Activated T-cell treated with anti-CD3 and anti-CD28 coated beads, Interleukin-2, amount 50 U/mL, for 48 hours (primary cell): ENCODE measurements around the gene NR0B2.
"Not testable (repeated sequence)": the region's sequence is repeated elsewhere in the genome, so short reads cannot be mapped to it uniquely, and the experiment has no call there.

ENCODE experiments used
- DNase-seq, 2 experiments: peaks; one replicate each; pipeline ENCODE4 v3.0.0-alpha.2; 2020

Gene NR0B2, protein sequence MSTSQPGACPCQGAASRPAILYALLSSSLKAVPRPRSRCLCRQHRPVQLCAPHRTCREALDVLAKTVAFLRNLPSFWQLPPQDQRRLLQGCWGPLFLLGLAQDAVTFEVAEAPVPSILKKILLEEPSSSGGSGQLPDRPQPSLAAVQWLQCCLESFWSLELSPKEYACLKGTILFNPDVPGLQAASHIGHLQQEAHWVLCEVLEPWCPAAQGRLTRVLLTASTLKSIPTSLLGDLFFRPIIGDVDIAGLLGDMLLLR

DNA sequence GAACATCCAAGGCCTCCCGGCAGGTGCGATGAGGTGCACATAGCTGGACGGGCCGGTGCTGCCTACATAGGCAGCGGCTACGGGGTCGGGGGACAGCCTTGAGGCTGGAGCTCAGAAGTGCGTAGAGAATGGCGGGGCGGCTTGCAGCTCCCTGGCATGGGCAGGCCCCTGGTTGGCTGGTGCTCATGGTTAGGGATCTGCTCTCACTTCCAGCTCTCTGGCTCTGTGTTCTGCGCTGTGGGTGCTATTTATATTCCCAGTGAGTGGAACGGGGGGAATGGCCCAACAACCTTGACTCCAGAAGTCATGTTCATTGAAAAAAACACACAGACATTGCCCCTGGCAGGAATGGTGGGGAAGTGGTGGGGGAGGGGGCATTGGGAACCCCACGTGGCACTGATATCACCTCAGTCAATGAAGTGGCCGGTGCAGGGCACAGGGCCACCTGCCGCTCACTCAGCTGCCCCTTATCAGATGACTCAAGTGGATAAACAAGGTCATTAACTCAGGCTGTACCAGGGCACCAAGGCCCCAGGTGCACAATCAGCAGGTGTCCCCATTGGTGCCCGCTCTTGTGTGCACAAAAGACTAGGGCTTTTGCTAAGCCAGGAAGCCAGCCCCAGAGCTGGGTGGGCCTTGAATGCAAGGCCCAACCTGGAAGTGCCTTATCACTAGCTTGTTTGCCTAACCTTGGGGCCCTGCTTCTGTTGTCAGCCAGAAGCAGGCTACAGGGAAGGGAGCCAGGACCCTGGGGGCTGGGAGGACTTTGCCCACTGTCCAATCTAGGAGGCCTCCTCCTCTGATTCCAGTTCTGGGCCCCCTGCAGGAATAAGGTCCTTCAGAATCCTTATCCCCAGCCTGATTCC is at the start of gene NR0B2:
NR0B2 (minus strand) TSS at position 222 of the 866 bp plus-strand sequence; CDS start at position 187, 35 bp downstream.
- DNase-seq = no peak

GRCh38 chr1:26961826-26962225 is 48.1 kb upstream of the NR0B2 start:
- no peak for DNase-seq

- DNase-seq = no peak
Observed at GRCh38 chr1:26960625-26960966, 46.8 kb upstream of the NR0B2 start.

DNA sequence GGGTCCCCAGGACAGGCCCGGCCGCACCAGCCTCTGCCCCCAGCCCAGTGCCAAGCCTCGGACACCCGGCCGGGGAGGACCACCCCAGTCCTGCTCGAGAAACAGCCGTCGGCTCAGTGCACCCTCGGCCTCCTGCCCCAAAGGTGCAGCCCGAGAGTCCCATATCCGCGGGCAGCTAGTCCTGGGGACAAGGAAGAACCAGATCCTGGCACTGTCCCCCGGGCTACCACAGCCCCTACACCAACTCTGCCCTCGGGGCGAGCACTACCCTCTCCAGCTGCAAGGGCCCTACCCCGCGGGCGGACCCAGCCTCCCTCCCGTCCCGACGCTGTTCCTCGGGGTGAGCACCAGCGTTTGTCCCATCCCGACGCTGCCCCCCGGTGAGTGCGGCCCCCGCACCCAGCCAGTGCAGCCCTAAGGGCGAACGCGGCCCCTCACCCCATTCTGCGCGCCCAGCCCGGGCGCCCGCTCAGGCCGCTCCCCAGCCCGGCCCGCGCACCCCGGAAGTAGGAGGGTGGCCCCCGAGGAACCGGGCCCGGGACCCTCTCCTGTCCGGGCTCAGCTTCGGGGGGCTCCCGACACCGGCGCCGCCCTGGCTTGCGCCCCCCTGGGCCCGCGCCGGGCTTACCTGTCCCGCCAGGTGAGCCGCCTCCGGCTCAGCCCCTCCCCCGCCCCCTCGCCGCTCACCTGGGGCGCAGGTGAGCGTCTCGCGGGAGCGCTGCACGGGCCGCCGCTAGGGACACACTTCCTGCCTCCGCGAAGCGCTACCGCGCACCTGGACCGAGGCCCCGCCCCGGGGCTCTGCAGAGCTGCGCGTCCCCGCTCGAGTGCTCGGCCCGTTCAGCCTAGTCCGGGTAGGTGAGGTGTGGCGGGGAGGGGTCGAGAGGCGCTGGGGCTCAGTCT is 46.2 kb upstream of the NR0B2 start, which contains the start of gene KDF1:
KDF1 (minus strand) TSS at position 747 of the 903 bp plus-strand sequence. CDS start 8,088 bp downstream, outside the sequence.
- DNase-seq = peak in 1 of 2 experiments; percentile 52

GRCh38 chr1:26959270-26959669 is 45.5 kb upstream of the NR0B2 start:
- no peak for DNase-seq

DNA sequence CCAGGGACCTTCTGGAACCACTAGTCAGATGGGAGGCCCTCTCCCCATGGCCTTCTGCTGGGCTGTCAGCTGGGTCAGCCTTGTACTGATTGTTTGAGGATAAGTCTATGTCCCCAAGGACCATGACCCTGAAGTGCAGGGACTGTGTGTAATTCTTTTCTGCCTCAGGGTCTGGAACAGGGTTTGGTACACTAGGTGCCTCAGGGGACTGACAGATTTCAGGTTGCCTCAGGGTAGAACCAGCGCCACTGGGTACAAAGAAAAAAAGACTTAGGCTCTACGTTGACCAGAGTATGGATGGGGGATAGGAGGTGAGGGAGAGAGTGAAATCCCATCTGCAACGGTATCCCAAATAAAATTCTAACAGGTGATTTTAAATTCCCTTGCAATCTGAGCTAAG is 43.5 kb upstream of the NR0B2 start:
- no peak for DNase-seq

- no peak for DNase-seq
Observed at GRCh38 chr1:26956321-26956720, 42.5 kb upstream of the NR0B2 start.

DNA sequence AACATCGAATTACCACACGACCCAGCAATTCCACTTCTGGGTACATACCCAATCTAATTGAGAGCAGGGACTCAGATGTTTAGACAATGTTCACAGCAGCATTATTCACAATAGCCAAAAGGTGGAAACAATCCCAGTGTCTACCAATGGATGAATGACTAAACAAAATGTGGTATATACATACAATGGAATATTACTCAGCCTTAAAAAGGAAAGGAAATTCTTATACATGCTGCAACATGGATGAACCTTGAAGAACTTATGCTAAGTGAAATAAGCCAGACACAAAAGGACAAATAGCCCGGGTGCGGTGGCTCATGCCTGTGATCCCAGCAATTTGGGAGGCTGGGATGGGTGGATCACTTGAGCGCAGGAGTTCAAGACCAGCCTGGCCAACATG is 39.6 kb upstream of the NR0B2 start:
- DNase-seq = no peak

DNA sequence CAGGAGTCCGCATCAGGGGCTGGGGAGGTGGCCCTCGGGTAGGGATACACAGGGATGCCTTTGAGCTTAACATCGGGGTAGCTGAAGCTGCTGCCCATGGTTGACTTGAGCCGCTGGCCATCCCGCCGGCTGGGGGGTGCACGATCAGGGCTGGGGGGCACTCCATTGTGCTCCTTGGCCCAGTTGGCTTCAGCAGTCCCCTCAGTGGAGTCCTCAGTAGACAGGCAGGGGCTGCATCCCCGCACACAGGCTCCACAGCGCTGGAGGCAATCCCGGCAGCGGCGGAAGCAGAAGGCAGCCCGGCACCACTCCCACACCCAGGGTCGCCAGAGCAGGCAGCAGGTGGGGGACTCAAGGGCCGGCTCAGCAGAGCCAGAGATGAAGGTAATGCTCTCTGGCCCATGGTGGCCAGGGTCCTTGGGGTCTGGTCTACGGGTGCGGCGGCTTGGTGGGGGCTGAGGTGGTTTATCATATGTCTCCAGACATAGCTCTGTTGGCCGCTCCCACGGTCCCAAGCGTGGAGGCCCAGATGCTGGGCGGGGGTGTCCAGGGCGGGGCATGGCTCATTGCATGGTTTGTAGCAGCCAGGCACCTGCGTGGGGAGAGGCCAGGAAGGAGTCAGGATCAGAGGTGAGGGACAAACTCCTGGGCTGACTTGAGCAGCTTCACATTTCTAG is 38.2 kb upstream of the NR0B2 start:
- no peak for DNase-seq

GRCh38 chr1:26951216-26951615 is 37.4 kb upstream of the NR0B2 start:
- DNase-seq = no peak

DNA sequence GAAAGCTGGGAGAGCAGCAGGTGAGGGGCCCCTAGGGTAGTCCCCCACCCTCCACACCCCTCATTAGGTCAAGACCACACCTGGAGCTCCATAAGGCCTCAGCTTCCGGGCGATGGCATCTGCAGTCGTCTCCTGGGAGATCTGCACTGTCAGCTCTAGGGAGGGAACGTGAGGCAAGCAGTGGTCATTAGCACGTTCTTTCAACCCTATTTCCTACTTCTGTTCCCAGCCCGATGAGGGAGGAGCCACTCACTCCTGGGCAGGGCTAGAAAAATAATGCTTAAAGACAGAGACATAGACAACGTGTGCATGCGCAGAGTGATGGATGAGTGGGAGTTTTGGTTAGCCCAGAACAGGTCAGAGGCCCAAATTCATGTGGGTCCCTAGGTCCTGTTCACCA is 36.8 kb upstream of the NR0B2 start:
- DNase-seq = no peak

DNA sequence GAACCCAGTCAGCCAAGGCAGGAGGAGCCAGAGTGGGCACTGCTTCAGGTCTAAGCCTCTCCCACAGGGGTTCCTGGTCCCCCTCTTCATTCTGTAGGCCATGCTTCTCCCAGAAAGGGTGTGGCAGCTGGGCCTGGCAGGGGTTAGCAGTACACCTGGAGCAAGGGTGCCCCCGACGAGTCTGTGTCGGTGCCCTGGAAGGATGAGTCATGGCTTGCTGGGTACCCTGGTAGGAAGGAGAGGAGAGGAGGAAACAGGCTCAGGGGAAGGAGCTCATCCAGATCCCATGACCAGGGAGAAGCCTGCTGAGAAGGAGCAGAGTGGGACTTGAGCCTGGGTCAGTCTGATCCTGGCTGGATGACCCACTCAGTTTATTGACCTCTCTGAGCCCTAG is 36.1 kb upstream of the NR0B2 start:
- no peak for DNase-seq

GRCh38 chr1:26949266-26949925 is 35.6 kb upstream of the NR0B2 start:
- DNase-seq = no peak

GRCh38 chr1:26948725-26949057 is 34.9 kb upstream of the NR0B2 start:
- not testable (repeated sequence) for DNase-seq

GRCh38 chr1:26946270-26946669 is 32.5 kb upstream of the NR0B2 start:
- no peak for DNase-seq

DNA sequence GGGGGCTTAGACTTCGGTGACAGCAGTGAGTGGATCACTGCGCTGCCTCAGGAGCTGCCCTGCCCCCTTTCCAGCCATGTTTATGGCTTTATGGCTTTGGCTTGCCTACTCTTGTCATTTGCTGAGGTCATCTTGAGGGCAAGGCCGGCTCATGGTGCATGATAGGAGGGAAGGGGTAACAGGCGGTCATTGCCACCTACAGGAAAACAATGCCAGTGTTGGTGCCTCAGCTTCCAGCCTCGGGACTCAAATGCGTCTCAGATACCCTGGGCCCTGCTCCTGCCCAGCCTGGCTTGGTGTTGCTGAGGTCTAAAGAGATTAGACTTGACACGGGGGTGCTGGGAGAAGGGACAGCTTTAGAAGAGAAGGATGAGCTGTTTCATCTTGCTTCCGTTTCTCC is 32.0 kb upstream of the NR0B2 start:
- no peak for DNase-seq

GRCh38 chr1:26945138-26945537 is 31.4 kb upstream of the NR0B2 start:
- DNase-seq = no peak

GRCh38 chr1:26942656-26943055 is 28.9 kb upstream of the NR0B2 start:
- no peak for DNase-seq

GRCh38 chr1:26941311-26941710 is 27.5 kb upstream of the NR0B2 start:
- no peak for DNase-seq

DNA sequence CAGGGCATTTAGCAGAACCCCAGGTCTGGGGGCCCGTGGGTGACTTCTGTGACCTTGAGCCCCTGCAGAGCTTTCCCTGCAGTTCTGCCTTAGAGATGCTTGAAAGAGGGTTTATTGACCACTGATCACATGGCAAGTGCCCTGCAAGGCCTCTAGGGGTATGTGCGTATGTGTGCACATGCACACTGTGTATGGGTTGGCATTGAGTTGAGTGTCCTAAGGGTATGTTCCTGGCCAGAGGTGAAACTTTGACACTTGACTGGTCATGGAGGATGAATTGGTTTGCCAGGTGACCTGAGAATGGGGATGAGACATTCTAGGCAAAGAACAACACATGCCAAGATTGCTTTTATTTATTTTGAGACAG is 24.9 kb upstream of the NR0B2 start:
- DNase-seq = no peak

DNA sequence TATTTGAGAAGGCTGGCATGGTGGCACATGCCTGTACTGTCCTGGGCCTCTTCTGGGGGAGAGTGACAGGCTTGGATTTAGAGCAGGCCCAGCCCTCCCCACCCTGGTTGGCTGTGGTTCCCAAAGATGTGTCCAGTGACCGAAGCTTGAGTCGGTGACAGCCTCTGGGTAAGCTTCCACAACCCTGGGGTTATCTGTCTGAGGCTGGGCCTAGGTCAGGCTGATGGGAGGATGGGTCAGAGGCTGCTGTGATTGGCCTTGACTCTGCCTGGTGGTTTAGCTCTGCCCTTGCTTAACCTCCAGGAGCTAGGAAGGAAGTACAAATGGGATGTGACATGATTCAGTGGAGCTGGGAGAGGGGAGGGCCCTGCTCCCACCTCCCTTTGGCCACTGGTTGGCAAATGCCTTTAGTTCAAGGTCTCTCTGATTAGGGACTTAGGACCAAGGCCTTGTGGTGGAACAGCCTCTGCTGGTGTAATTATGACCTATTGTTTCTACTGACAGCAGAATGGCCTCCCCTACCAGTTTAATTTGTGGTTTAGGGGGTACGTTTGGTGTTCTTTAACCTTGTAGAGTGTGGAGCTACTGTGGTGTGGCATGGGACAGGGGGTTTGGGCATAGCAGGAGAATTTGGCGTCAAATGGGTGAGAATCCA is 24.4 kb upstream of the NR0B2 start:
- DNase-seq = no peak

GRCh38 chr1:26936823-26937222 is 23.0 kb upstream of the NR0B2 start:
- DNase-seq = no peak
